NCI-H748 (cell line): Measurements from ENCODE around the gene TCP11.
"Not testable (repeated sequence)": the region's sequence is repeated elsewhere in the genome, so short reads cannot be mapped to it uniquely, and the experiment has no call there.

Experiments used
- DNase-seq: peaks from one replicate; lab custom pipeline; 2025; ENCODE audit not compliant: unreplicated experiment; lab: John Stamatoyannopoulos, UW

The TCP11 gene

GRCh38 chr6:35148167-35148741 lies 7.1 kb upstream of the TCP11 start:
- DNase-seq = no peak

DNA sequence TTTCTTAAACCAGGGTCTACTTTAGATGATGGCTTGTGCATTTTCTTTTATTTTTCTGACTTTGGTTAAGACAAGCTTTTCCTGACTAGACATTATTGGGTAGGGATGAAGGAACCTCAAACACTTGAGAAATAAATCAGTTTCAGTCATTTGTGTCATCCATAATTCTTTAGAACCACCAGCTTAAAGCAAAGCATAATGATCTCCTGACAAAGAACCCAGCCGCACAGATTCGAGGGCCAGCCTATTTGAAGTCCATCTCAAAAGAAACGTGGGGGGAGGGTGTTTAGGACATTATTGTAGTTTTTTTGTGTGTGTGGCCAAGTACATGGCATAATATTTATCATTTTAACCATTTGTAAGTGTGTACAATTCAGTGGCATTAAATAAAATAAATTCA lies 6.3 kb upstream of the TCP11 start:
- DNase-seq = no peak

DNA sequence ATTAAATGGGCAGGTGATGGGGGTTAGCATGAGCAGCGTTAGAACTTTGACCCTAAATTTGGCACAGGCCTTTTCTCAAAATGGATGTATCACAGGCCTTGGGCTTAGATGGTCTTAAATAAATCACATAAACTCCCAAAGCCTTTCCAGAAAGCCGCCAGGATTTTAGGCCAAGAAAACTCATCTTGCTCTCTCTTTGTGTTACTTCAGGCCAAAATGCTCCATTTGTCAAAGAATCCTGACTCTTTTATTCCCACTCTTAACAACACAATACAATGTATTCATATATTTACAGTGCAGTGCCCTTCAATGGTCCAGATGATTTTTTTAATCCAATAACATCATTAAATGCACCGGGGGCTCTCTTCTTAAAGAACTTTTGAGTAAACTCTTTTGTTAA lies 5.9 kb upstream of the TCP11 start:
- DNase-seq = no peak

DNA sequence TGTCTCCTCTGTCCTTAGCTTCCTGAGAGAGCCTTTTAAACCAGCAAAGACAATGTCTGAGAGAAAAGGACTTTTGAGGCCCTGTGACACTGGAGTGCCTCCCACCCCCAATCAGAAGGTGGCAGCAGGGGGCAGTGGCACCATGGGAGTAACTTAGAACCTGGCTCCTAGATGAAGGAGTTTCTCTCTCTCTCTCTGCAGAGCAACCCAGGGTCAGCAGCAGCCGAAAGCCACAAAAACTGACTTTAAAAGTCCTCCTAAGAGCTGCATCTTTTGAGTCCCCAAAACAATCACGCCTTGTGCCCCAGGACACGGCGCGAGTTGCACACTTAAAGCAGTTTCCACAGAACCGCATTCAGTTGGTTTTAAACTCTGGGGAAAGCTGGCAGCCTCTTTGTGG lies 5.3 kb upstream of the TCP11 start:
- peak; percentile 47 for DNase-seq

- no peak for DNase-seq
Measured at GRCh38 chr6:35145757-35146156, 4.6 kb upstream of the TCP11 start.

DNA sequence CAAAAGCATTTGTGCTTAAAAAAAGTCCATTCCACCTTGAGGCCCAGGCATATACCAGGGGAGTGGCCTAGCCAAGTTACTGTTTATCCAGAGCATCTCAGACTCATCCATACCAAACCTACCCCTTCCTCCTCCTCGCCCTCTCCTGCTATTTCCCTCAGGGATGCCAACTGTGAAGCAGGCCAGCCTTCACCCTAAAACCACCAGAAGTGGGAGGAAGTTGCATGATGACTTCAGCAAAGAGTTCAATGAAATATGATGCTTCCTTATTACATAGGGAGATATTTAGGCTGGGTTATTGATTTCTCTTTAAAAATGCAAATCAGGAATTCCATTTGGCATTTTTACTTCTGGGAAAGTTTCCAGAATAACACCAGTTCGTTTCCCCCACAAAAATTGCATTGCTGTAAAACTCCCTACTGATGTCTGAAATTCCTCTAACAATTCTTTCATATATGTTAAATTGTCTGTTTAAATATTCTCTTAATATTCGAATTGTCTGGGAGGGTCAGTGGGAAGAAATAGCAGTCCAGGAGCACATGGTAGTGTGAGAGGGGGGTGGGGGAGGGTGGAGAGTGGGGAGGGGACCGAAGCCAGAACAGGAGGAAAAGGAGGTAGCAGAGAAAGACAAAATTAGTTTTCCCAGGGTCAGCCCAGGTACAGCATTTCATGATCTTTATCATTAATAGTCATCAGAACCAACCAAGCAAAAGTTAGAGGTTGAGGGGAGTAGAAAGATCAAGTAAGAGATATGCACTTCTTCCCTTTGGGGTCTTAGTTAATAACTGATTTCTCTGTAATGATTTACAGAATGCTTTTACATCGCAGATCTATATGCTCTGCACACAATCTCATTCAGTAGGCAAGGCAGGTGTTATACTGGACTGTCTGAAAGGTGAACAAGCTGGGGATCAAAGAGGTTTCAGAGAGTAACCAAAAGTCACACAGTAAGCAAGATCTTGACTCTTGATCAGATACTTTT lies 1.7 kb upstream of the TCP11 start:
- DNase-seq = no peak

DNA sequence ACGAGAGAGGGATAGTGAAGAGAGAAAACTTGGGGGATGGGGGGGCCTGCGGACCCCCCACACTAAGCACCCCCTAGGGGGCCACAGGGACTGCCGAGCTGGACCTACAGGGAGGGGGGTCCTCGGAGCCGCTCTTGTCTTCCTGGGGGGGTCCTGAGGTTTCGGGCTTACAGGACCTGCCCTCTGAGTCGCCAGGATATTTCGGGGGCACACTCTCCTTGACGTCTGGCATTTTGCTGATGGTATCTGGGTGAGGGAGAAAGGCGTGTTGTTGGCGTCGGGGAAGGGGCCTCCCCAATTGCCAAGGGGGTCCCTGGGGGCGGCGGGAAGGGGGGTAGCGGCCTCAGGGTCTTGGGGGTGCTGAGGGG lies 516 bp downstream of the TCP11 start:
- no peak for DNase-seq

DNA sequence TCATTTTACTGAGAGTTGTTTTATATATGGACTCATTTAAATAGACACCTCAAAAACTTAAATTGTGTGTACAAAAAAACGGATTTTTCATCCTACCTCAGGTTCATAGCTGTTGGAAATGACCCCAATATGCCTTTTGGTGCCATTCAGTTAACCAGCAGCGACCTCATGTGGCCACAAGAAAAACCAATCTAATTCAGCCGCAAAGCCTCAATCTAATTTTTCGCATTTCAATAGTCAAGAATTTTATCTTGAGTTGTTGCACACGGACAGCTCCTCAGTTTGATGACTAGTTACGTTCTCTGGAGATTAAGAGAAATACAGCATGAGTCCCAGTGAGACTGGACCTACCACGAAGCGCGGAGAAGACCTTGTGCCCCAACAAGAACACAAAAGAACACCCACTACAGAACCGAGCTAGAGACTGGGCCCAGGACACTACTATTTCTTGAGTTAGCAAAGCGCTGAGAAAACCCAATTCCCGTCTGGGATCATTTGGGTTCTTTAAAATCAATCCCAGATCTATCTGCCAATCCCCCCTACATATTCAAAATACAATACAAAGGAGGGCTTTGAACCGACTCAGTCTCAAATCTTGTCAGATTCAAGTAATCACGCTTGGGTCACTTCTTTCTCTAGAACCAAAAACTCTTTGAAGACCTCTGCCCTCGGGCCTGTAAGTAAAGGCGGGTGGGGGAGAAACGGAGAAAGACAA lies 1.1 kb downstream of the TCP11 start:
- peak; percentile 75 for DNase-seq

DNA sequence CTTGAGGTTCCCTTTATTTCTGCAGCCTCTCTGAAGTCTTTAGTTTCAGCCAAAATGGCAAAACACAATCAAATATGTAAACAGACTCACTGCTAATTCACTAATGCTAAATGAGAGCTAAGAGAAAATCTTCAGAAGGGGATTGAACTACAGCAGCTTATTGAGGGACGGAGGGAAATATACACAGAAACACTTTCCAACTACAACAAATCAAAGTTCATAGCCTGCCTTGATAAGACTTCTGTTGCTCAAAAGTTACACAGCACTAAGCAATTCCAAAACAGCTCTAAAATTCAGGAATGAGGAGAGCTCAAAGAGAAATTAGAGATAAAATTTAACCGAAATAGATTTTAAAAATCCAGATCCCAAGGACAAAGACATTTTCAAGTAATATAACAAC lies 1.7 kb downstream of the TCP11 start:
- DNase-seq = no peak

GRCh38 chr6:35138191-35138590 lies 2.9 kb downstream of the TCP11 start:
- not testable (repeated sequence) for DNase-seq

GRCh38 chr6:35136185-35136584 lies 5.0 kb downstream of the TCP11 start:
- no peak for DNase-seq

- DNase-seq = no peak
Measured at GRCh38 chr6:35128496-35128895, 12.6 kb downstream of the TCP11 start.

DNA sequence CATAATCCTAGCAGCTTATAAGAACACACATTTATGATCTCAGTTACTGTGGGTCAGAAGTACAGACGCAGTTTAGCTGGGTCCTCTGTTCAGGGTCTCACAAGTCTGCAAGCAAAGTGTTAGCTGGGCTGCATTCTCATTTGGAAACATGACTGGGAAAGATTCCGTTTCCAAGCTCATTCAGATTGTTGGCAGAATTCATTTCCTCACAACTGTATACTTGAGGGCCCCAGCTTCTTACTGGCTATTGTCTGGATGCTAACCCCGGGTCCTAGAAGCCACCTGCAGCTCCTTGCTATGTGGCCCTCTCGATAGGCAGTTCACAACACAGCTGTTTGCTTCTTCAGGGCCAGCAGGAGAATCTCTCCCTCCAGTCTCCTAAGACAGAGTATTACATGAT lies 13.1 kb downstream of the TCP11 start:
- no peak for DNase-seq

DNA sequence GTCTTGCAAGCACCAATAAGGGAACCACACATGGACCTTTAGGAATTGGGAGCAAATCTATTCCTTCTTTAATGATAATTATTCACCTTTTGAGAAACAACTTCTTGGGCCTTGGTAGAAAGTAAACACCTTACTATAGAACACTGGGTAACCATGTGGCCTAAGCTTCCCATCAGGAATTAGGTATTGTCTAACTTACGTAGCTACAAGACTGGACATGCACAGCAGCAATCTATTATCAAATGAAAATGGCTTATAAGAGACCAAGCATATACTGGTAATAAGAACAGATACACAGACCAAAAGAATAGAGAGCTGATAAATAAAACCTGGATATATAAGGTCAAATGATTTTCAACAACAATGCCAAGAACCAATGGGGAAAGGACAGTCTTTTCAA lies 16.8 kb downstream of the TCP11 start:
- DNase-seq = no peak

DNA sequence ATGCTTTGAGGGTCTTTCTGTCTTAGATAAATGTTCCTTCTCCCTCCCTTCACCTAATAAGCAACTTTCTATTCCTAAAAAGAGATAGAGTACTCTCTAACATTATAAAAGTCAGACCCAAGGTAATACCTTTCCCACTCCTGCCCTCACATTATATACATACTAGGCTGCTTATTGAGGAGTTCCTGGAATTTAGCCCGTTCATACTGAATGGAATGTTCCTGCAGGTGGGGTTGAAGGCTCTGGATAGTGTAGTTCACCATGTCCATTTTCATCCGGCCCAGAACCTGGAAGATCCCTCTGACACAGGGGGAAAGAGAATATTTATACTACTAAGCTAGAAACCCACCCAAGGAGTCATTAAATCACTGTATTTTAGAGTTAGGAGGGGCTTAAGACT lies 20.4 kb downstream of the TCP11 start:
- DNase-seq = no peak

DNA sequence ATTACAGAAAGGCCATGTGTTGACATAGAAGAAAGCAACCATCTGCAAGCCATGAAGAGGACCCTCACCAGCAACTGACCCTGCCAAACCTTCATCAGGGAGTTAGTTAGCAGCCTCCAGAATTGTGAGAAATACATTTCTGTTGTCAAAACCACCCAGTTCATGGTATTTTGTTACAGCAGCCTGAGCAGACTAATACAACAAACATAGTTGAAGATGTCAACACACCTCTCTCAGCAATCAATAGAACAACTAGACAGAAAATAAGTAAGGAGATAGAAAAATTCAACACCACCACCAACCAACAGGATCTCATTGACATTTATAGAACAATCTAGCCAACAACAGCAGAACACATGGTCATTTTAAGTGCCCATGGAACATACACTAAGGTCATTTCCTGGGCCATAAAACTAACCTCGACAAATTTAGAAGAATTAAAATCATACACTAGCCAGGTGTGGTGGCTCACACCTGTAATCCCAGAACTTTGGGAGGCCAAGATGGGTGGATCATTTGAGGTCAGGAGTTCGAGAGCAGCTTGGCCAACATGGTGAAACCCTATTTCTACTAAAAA lies 32.7 kb downstream of the TCP11 start:
- DNase-seq = no peak

DNA sequence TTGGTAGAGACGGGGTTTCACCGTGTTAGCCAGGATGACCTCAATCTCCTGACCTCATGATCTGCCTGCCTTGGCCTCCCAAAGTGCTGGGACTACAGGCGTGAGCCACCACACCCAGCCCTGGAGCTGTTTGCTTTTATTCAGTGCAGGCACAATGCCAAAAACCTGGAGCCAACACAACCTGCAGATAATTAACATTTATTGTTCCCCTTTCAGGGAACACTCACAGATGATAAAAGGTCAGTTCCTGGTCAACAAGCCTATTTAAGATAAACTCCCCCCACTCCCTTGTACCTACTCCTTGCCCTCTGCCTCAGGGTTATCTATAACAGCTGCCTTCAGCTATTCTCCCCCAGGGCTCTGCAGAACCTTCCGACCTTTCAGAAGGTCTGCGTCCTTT lies 33.4 kb downstream of the TCP11 start:
- DNase-seq = peak; percentile 92

GRCh38 chr6:35107208-35107607 lies 33.9 kb downstream of the TCP11 start:
- not testable (repeated sequence) for DNase-seq

DNA sequence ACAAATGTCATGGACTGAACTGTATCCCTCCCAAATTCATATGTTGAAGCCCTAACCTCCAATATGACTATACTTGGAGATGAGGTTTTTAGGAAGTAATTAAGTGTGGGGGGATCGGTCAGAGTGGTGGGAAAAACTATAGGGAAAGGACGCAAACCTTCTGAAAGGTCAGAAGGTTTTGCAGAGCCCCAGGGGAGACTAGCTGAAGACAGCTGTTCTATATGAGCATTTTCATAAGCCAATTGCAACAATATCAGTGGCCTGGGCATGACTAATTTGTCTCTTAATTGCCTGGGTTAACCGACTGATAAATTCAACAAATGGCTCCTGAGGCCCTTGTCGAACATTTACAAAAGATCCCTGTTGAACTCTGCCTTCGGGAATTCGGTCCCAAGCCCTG lies 35.1 kb downstream of the TCP11 start:
- not testable (repeated sequence) for DNase-seq

DNA sequence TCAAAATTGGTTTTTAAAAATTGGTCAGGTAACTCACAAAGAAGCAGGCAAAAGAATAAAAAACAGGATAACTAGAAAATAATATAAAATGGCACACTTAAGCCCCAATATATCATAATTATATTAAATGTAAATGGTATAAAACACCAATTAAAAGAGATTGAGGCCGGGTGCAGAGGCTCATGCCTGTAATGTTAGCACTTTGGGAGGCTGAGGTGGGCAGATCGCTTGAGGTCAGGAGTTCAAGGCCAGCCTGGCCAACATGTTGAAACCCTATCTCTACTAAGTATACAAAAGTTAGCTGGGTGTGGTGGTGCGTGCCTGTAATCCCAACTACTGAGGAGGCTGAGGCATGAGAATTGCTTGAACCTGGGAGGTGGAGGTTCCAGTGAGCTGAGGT lies 36.1 kb downstream of the TCP11 start:
- no peak for DNase-seq

GRCh38 chr6:35099116-35099515 lies 42.0 kb downstream of the TCP11 start:
- DNase-seq = no peak
